Measurements from ENCODE around the gene ADCY2.

- TF ChIP-seq CTCF (IDR thresholded peaks at IDR 0.05; ENCODE audit: insufficient read depth, low read length) (no peak), SPI1 (IDR thresholded peaks at IDR 0.05; ENCODE audit: borderline replicate concordance, low read depth) (no peak), POLR2AphosphoS5 (IDR thresholded peaks at IDR 0.05; ENCODE audit: low read depth) (no peak), GABPA (IDR thresholded peaks at IDR 0.05; ENCODE audit: low read depth) (no peak)
Measured at GRCh38 chr5:7628248-7628647, 232.3 kb downstream of the ADCY2 start.

All from HL-60 (cell line).